ENCODE results near the gene DPY19L1. TPM values are rescaled to one million over a fixed set of nuclear protein-coding genes. Genes with fewer than 3 reads are reported as not detected.
"Not testable (repeated sequence)": the region's sequence is repeated elsewhere in the genome, so short reads cannot be mapped to it uniquely, and the experiment has no call there.

DPY19L1 gene
- total RNA-seq, 1 experiment from 2014 or later: 71.7 TPM

GRCh38 chr7:34967818-34968217 is 69.5 kb downstream of the DPY19L1 start:
- POLR2A ChIA-PET; BruUV-seq (replicated peaks); H3K27me3 ChIP-seq (ENCODE audit: insufficient read depth, low read length); H3K4me2 ChIP-seq (ENCODE audit: low read length); H3K9ac ChIP-seq (ENCODE audit: low read length); H3K79me2 ChIP-seq (ENCODE audit: insufficient read depth, low read length); H3K27ac ChIP-seq (ENCODE audit: low read depth, low read length); H4K20me1 ChIP-seq (ENCODE audit: insufficient read depth); CTCF ChIA-PET; intact Hi-C loops (cut with micrococcal nuclease); H2AFZ ChIP-seq (ENCODE audit: low read depth, low read length, poor library complexity, severe bottlenecking); H3K9me3 ChIP-seq (ENCODE audit: control insufficient read depth in 1 of 2, insufficient read depth in 1 of 2, low read depth in 1 of 2, low read length in 2 of 2); H3K4me3 ChIP-seq (replicated peaks in 1 of 2; ENCODE audit: low read depth in 1 of 2, low read length in 2 of 2); DNase-seq (ENCODE audit: low read depth, low spot score); H3K9me2 ChIP-seq (ENCODE audit: insufficient read depth); RAD21 ChIA-PET (ENCODE audit: low non-redundant PET in 1 of 2, low total read pairs in 2 of 2, uncharacterized antibody in 2 of 2, unreplicated experiment in 2 of 2); H3K36me3 ChIP-seq (ENCODE audit: control insufficient read depth in 1 of 2, insufficient read depth in 2 of 2, low read length in 2 of 2); H3K4me1 ChIP-seq (ENCODE audit: control insufficient read depth in 1 of 2, insufficient read depth in 2 of 2, low read length in 2 of 2); ATAC-seq: not testable (repeated sequence)

GRCh38 chr7:34966504-34966903 is 70.8 kb downstream of the DPY19L1 start:
- CTCF ChIA-PET; BruUV-seq (replicated peaks); H3K4me3 ChIP-seq (replicated peaks in 1 of 2; ENCODE audit: low read depth in 1 of 2, low read length in 2 of 2); POLR2A ChIA-PET; H3K9ac ChIP-seq (ENCODE audit: low read length); H3K9me3 ChIP-seq (ENCODE audit: control insufficient read depth in 1 of 2, insufficient read depth in 1 of 2, low read depth in 1 of 2, low read length in 2 of 2); H3K9me2 ChIP-seq (ENCODE audit: insufficient read depth); H3K36me3 ChIP-seq (ENCODE audit: control insufficient read depth in 1 of 2, insufficient read depth in 2 of 2, low read length in 2 of 2); H2AFZ ChIP-seq (ENCODE audit: low read depth, low read length, poor library complexity, severe bottlenecking); H3K4me2 ChIP-seq (ENCODE audit: low read length); H4K20me1 ChIP-seq (ENCODE audit: insufficient read depth); ATAC-seq; intact Hi-C loops (cut with micrococcal nuclease); H3K4me1 ChIP-seq (ENCODE audit: control insufficient read depth in 1 of 2, insufficient read depth in 2 of 2, low read length in 2 of 2); H3K27me3 ChIP-seq (ENCODE audit: insufficient read depth, low read length); RAD21 ChIA-PET (ENCODE audit: low non-redundant PET in 1 of 2, low total read pairs in 2 of 2, uncharacterized antibody in 2 of 2, unreplicated experiment in 2 of 2); H3K27ac ChIP-seq (ENCODE audit: low read depth, low read length); H3K79me2 ChIP-seq (ENCODE audit: insufficient read depth, low read length); DNase-seq (ENCODE audit: low read depth, low spot score): not testable (repeated sequence)

GRCh38 chr7:34958021-34958420 is 79.3 kb downstream of the DPY19L1 start:
- H3K4me2 ChIP-seq (ENCODE audit: low read length): no peak overlapping the region
- intact Hi-C loops (cut with micrococcal nuclease): no loop called here
- ChIA-PET RAD21 (ENCODE audit: low non-redundant PET in 1 of 2, low total read pairs in 2 of 2, uncharacterized antibody in 2 of 2, unreplicated experiment in 2 of 2) (no interaction called here), POLR2A (no interaction called here), CTCF (no interaction called here)
- no peaks in the 10 kb centered on the region for H3K9me3 ChIP-seq (ENCODE audit: control insufficient read depth in 1 of 2, insufficient read depth in 1 of 2, low read depth in 1 of 2, low read length in 2 of 2)
- ATAC-seq (no peak), DNase-seq (ENCODE audit: low read depth, low spot score) (no peak)
- H3K4me1 ChIP-seq (ENCODE audit: control insufficient read depth in 1 of 2, insufficient read depth in 2 of 2, low read length in 2 of 2): no peaks in the 10 kb centered on the region
- H3K79me2 ChIP-seq (ENCODE audit: insufficient read depth, low read length): no peaks in the 10 kb centered on the region
- no peaks in the 10 kb centered on the region for H3K36me3 ChIP-seq (ENCODE audit: control insufficient read depth in 1 of 2, insufficient read depth in 2 of 2, low read length in 2 of 2)
- no peak overlapping the region for H3K9ac ChIP-seq (ENCODE audit: low read length)
- no TSS peak for BruUV-seq (replicated peaks)
- no peaks in the 10 kb centered on the region for H3K9me2 ChIP-seq (ENCODE audit: insufficient read depth)
- H3K27ac ChIP-seq (ENCODE audit: low read depth, low read length): no peak overlapping the region
- H4K20me1 ChIP-seq (ENCODE audit: insufficient read depth): no peaks in the 10 kb centered on the region
- no peak overlapping the region for H3K4me3 ChIP-seq (replicated peaks in 1 of 2; ENCODE audit: low read depth in 1 of 2, low read length in 2 of 2)
- no peak overlapping the region for H2AFZ ChIP-seq (ENCODE audit: low read depth, low read length, poor library complexity, severe bottlenecking)
- H3K27me3 ChIP-seq (ENCODE audit: insufficient read depth, low read length): no peaks in the 10 kb centered on the region
- TF ChIP-seq EGR1 (IDR thresholded peaks at IDR 0.05; ENCODE audit: low read depth): no peak
- TF ChIP-seq ZNF274 (IDR thresholded peaks at IDR 0.05; ENCODE audit: low read depth, low read length): no peak
- TF ChIP-seq RAD21 (IDR thresholded peaks at IDR 0.05; ENCODE audit: low read depth): no peak
- TF ChIP-seq YY1 (IDR thresholded peaks at IDR 0.05; ENCODE audit: extremely low read depth, insufficient replicate concordance, low read depth, low read length): no peak
- no peak for TF ChIP-seq POLR2AphosphoS5 (IDR thresholded peaks at IDR 0.05; ENCODE audit: low read depth, low read length)
- no peak for TF ChIP-seq CEBPB (IDR thresholded peaks at IDR 0.05; ENCODE audit: low read depth)
- TF ChIP-seq ZFX (IDR thresholded peaks at IDR 0.05): no peak
- TF ChIP-seq EZH2phosphoT487 (IDR thresholded peaks at IDR 0.05; ENCODE audit: borderline replicate concordance): no peak
- TF ChIP-seq EZH2 (IDR thresholded peaks at IDR 0.05): no peak
- TF ChIP-seq POLR2A (IDR thresholded peaks at IDR 0.05; ENCODE audit: borderline replicate concordance, extremely low read depth, insufficient read depth, insufficient read length): no peak
- no peak for TF ChIP-seq JUND (IDR thresholded peaks at IDR 0.05)
- no peak for TF ChIP-seq SP1 (IDR thresholded peaks at IDR 0.05; ENCODE audit: low read depth)
- TF ChIP-seq ZBTB33 (IDR thresholded peaks at IDR 0.05; ENCODE audit: extremely low read depth, insufficient replicate concordance, low read length): no peak

Measured in HCT116 (cell line).